OCI-LY3 (cell line): ENCODE results near the gene GARNL3.

ENCODE experiments used
- H2AFZ ChIP-seq: fragments of 200-600, 300-600 bp; shearing (Covaris generic); 2 replicates; pipeline ENCODE4 v1.6.0; 2014; ENCODE audit warnings: antibody characterized with exemption, low read depth, low read length
- H3K27ac ChIP-seq: fragments of 200-600, 300-600 bp; sonication (generic); 2 replicates; pipeline ENCODE4 v1.5.1; 2014; ENCODE audit warnings: mild to moderate bottlenecking, low read length, moderate library complexity, mixed read lengths
- H3K27me3 ChIP-seq: fragments of 200-600, 300-600 bp; sonication (generic); 2 replicates; pipeline ENCODE4 v1.6.1; 2014; ENCODE audit warnings: low read depth, low read length, mixed read lengths
- H3K36me3 ChIP-seq: fragments of 200-600, 300-600 bp; sonication (generic); replicated peaks from 2 replicates; pipeline ENCODE3; 2014; ENCODE audit warnings: low read depth, low read length, mixed read lengths
- H3K4me1 ChIP-seq: fragments of 300-600, 200-600 bp; sonication (generic); 2 replicates; pipeline ENCODE4 v1.6.1; 2014; ENCODE audit warnings: low read length, mixed read lengths
- H3K4me2 ChIP-seq: fragments of 200-600, 300-600 bp; sonication (generic); 2 replicates; pipeline ENCODE4 v1.6.1; 2014; ENCODE audit warnings: low read length, mixed read lengths
- H3K4me3 ChIP-seq: fragments of 300-600, 200-600 bp; sonication (generic); 2 replicates; pipeline ENCODE4 v1.5.1; 2014; ENCODE audit warnings: antibody characterized with exemption, mild to moderate bottlenecking, low read length, moderate library complexity
- H3K79me2 ChIP-seq: fragments of 300-600, 200-600 bp; shearing (Covaris generic); 2 replicates; pipeline ENCODE4 v1.6.1; 2014; ENCODE audit warnings: mild to moderate bottlenecking, low read length, mixed read lengths
- H3K9ac ChIP-seq: fragments of 300-600, 200-600 bp; shearing (Covaris generic); 2 replicates; pipeline ENCODE4 v1.6.0; 2014; ENCODE audit warnings: mild to moderate bottlenecking, low read length, moderate library complexity
- H3K9me3 ChIP-seq: fragments of 200-600, 300-600 bp; shearing (Covaris generic); 2 replicates; pipeline ENCODE4 v1.6.1; 2014; ENCODE audit warnings: low read length, mixed read lengths; ENCODE audit not compliant: insufficient read depth
- H4K20me1 ChIP-seq: fragments of 200-600, 300-600 bp; sonication (generic); 2 replicates; pipeline ENCODE4 v1.6.1; 2016; ENCODE audit warnings: low read length, mixed read lengths; ENCODE audit not compliant: insufficient read depth
- CTCF ChIP-seq: fragments of 200-600, 300-600 bp; sonication (generic); IDR thresholded peaks from 2 replicates; pipeline ENCODE4 v1.5.1; 2014; ENCODE audit warnings: antibody characterized with exemption, low read length, low read depth
- EZH2phosphoT487 ChIP-seq: fragments of 200-600 bp; shearing (Covaris generic); IDR thresholded peaks from 2 replicates; pipeline ENCODE4 v1.6.1; 2018; ENCODE audit warnings: antibody characterized with exemption, mixed run types, low read depth

GARNL3 gene

GRCh38 chr9:127382541-127382940 lies 118.0 kb downstream of the GARNL3 start:
- Histone ChIP-seq H3K9me3 (no peaks in the 10 kb centered on the region), H3K4me3 (no peak overlapping the region), H3K27me3 (no peaks in the 10 kb centered on the region), H2AFZ (no peak overlapping the region), H3K9ac (no peak overlapping the region), H3K4me1 (no peaks in the 10 kb centered on the region), H3K27ac (no peak overlapping the region), H4K20me1 (no peaks in the 10 kb centered on the region), H3K36me3 (no peaks in the 10 kb centered on the region), H3K79me2 (no peaks in the 10 kb centered on the region), H3K4me2 (no peak overlapping the region)
- TF ChIP-seq EZH2phosphoT487, result no peak
- TF ChIP-seq CTCF, result no peak

- Histone ChIP-seq H3K9ac (no peak overlapping the region), H3K36me3 (no peaks in the 10 kb centered on the region), H3K4me3 (no peak overlapping the region), H3K27ac (no peak overlapping the region), H4K20me1 (no peaks in the 10 kb centered on the region), H3K79me2 (no peaks in the 10 kb centered on the region), H3K4me1 (peaks cover 4% of the 10 kb centered on the region; the same call in 1 of the 2 replicates), H2AFZ (no peak overlapping the region), H3K27me3 (no peaks in the 10 kb centered on the region), H3K9me3 (no peaks in the 10 kb centered on the region), H3K4me2 (no peak overlapping the region)
- TF ChIP-seq EZH2phosphoT487 (no peak), CTCF (no peak)
Observed at GRCh38 chr9:127384016-127384730, 119.6 kb downstream of the GARNL3 start.

- H3K27ac ChIP-seq, result no peak overlapping the region
- TF ChIP-seq EZH2phosphoT487 (no peak), CTCF (no peak)
- H3K4me3 ChIP-seq, result no peak overlapping the region
- peaks cover 4% of the 10 kb centered on the region; the same call in 1 of the 2 replicates for H3K4me1 ChIP-seq
- no peaks in the 10 kb centered on the region for H3K36me3 ChIP-seq
- no peaks in the 10 kb centered on the region for H3K9me3 ChIP-seq
- no peaks in the 10 kb centered on the region for H3K27me3 ChIP-seq
- no peaks in the 10 kb centered on the region for H4K20me1 ChIP-seq
- no peaks in the 10 kb centered on the region for H3K79me2 ChIP-seq
- no peak overlapping the region for H3K9ac ChIP-seq
- no peak overlapping the region for H2AFZ ChIP-seq
- H3K4me2 ChIP-seq, result no peak overlapping the region
Observed at GRCh38 chr9:127384901-127385300, 120.3 kb downstream of the GARNL3 start.

GRCh38 chr9:127386249-127386648 lies 121.7 kb downstream of the GARNL3 start:
- Histone ChIP-seq H3K27me3 (no peaks in the 10 kb centered on the region), H2AFZ (no peak overlapping the region), H3K4me2 (no peak overlapping the region), H3K4me3 (no peak overlapping the region), H3K4me1 (peaks cover 4% of the 10 kb centered on the region; the same call in 1 of the 2 replicates), H3K9me3 (no peaks in the 10 kb centered on the region), H3K27ac (no peak overlapping the region), H3K79me2 (no peaks in the 10 kb centered on the region), H4K20me1 (no peaks in the 10 kb centered on the region), H3K9ac (no peak overlapping the region), H3K36me3 (no peaks in the 10 kb centered on the region)
- no peak for TF ChIP-seq EZH2phosphoT487
